RPMI7951 (cell line): ENCODE results near the gene NRCAM. TPM values are rescaled to one million over a fixed set of nuclear protein-coding genes. Genes with fewer than 3 reads are reported as not detected.
"Not testable (repeated sequence)": the region's sequence is repeated elsewhere in the genome, so short reads cannot be mapped to it uniquely, and the experiment has no call there.

ENCODE experiments used
- DNase-seq: peaks from one replicate; pipeline ENCODE4 v3.0.0-alpha.2; 2012; ENCODE audit warnings: low read depth
- total RNA-seq: library from RNA; depleted of rRNA; stranded (reverse); fragments of >200 nt; shearing (Covaris generic); gene quantifications from 2 replicates; pipeline ENCODE4 v1.2.3, GENCODE V29; 2014

The NRCAM gene
- total RNA-seq, 1 experiment from 2014 or later = 1.7 TPM

GRCh38 chr7:108345710-108346336 lies 110.4 kb downstream of the NRCAM start:
- no peak for DNase-seq

- DNase-seq = peak; percentile 72
Measured at GRCh38 chr7:108340856-108341411, 115.3 kb downstream of the NRCAM start.

- not testable (repeated sequence) for DNase-seq
Measured at GRCh38 chr7:108340406-108340805, 115.8 kb downstream of the NRCAM start.

- no peak for DNase-seq
Measured at GRCh38 chr7:108335269-108335918, 120.8 kb downstream of the NRCAM start.

- DNase-seq = no peak
Measured at GRCh38 chr7:108332937-108333336, 123.3 kb downstream of the NRCAM start.

GRCh38 chr7:108331971-108332370 lies 124.3 kb downstream of the NRCAM start:
- no peak for DNase-seq

GRCh38 chr7:108330227-108330626 lies 126.0 kb downstream of the NRCAM start:
- no peak for DNase-seq

GRCh38 chr7:108329514-108329913 lies 126.7 kb downstream of the NRCAM start:
- DNase-seq = no peak

- DNase-seq = no peak
Measured at GRCh38 chr7:108328174-108328651, 128.0 kb downstream of the NRCAM start.

GRCh38 chr7:108327353-108327752 lies 128.9 kb downstream of the NRCAM start:
- DNase-seq = no peak

- DNase-seq = no peak
Measured at GRCh38 chr7:108326938-108327337, 129.3 kb downstream of the NRCAM start.

GRCh38 chr7:108324053-108325038 lies 131.9 kb downstream of the NRCAM start:
- no peak for DNase-seq

- DNase-seq = no peak
Measured at GRCh38 chr7:108322925-108323832, 133.1 kb downstream of the NRCAM start.

GRCh38 chr7:108322046-108322445 lies 134.2 kb downstream of the NRCAM start:
- no peak for DNase-seq

GRCh38 chr7:108321359-108321758 lies 134.9 kb downstream of the NRCAM start:
- no peak for DNase-seq

GRCh38 chr7:108316708-108317107 lies 139.5 kb downstream of the NRCAM start:
- no peak for DNase-seq

GRCh38 chr7:108314551-108314950 lies 141.7 kb downstream of the NRCAM start:
- no peak for DNase-seq

GRCh38 chr7:108314049-108314448 lies 142.2 kb downstream of the NRCAM start:
- no peak for DNase-seq

- DNase-seq = no peak
Measured at GRCh38 chr7:108313086-108313485, 143.2 kb downstream of the NRCAM start.

- DNase-seq = peak; percentile 14
Measured at GRCh38 chr7:108311446-108312168, 144.6 kb downstream of the NRCAM start.
